BJ (cell line): Measurements from ENCODE around the gene AIFM2. TPM values are rescaled to one million over a fixed set of nuclear protein-coding genes. Genes with fewer than 3 reads are reported as not detected.
"Not testable (repeated sequence)": the region's sequence is repeated elsewhere in the genome, so short reads cannot be mapped to it uniquely, and the experiment has no call there.

Source experiments
- CTCF ChIA-PET: fragments of 350-600 bp; formaldehyde crosslinking; extraction: SDS; loops from one replicate; lab custom pipeline; 2021; ENCODE audit warnings: antibody characterized with exemption, inconsistent platforms; lab: Yijun Ruan, JAX
- POLR2A ChIA-PET: fragments of 300-600 bp; sonication (Branson Sonifier 250); formaldehyde crosslinking; extraction: SDS; loops from one replicate; lab custom pipeline; 2021; ENCODE audit warnings: antibody characterized with exemption; lab: Charles Lee
- DNase-seq: peaks from one replicate; pipeline ENCODE4 v3.0.0-alpha.2; 2011; ENCODE audit warnings: low read depth
- H3K27me3 ChIP-seq: 2 replicates; pipeline ENCODE4 v1.6.0; 2011; ENCODE audit warnings: low read length; ENCODE audit not compliant: control insufficient read depth, insufficient read depth
- H3K36me3 ChIP-seq: 2 replicates; pipeline ENCODE4 v1.5.1; 2011; ENCODE audit warnings: low read length; ENCODE audit not compliant: control insufficient read depth, insufficient read depth
- H3K4me3 ChIP-seq: 2 replicates; pipeline ENCODE4 v1.5.1; 2011; ENCODE audit warnings: low read depth, mild to moderate bottlenecking, control low read depth, low read length
- CTCF ChIP-seq: IDR thresholded peaks from 2 replicates; pipeline ENCODE4 v1.5.1; 2011; ENCODE audit warnings: low read depth, mild to moderate bottlenecking, control low read depth, inconsistent platforms, low read length, moderate library complexity; ENCODE audit not compliant: insufficient read depth
- polyA plus RNA-seq: library from polyadenylated mRNA; depleted of rRNA; stranded (reverse); fragments of >200 nt; gene quantifications from 2 replicates; pipeline ENCODE4 v1.2.3, GENCODE V29; 2011

AIFM2 gene
- polyA plus RNA-seq, 1 experiment: 18.4 TPM

DNA sequence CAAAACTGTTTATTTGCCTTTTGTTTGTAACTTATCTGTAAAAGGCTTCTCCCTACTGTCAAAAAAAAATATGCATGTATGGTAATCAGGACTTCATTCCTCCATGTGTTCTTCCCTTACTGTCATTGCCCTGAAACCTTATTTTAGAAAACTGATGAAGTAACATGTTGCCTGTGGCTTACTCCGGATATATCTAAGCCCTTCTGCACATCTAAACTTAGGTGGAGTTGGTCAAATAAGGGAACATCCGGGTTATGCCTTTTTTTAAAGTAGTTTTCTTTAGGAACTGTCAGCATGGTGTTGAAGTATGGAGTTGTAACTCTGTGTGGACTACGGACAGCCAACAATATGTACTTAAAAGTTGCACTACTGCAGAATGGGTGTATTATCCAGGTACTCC is 31.5 kb upstream of the AIFM2 start:
- DNase-seq: no peak
- CTCF ChIA-PET: no interaction called here
- POLR2A ChIA-PET: no interaction called here
- no peak for TF ChIP-seq CTCF
- H3K4me3 ChIP-seq: no peak overlapping the region
- peaks cover 7% of the 10 kb centered on the region for H3K36me3 ChIP-seq
- H3K27me3 ChIP-seq: no peaks in the 10 kb centered on the region

- no peak overlapping the region for H3K4me3 ChIP-seq
- DNase-seq: no peak
- ChIA-PET CTCF (interaction anchor here (0.6 to 1.1 kb wide), 2 partner anchors 12 to 201 kb away, joined by 3 read pairs; no protein-coding TSS in a partner anchor), POLR2A (no interaction called here)
- peaks cover 7% of the 10 kb centered on the region for H3K36me3 ChIP-seq
- no peak for TF ChIP-seq CTCF
- H3K27me3 ChIP-seq: no peaks in the 10 kb centered on the region
Measured at GRCh38 chr10:70163448-70163847, 30.8 kb upstream of the AIFM2 start.

DNA sequence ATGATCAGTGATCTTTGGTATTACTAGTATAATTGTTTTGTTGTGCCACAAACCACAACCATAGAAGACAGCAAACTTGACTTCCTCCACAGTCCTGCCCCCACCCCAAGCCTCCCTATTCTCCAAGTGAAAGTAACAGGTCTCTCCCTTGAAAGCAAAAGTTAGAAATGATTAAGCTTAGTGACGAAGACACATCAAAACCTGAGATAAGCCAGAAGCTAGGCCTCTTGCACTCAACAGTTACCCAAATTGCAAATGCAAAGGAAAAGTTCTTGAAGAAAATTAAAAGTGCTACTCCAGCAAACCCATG is 30.2 kb upstream of the AIFM2 start:
- Histone ChIP-seq H3K4me3 (no peak overlapping the region), H3K27me3 (no peaks in the 10 kb centered on the region), H3K36me3 (peaks cover 7% of the 10 kb centered on the region)
- ChIA-PET POLR2A (no interaction called here), CTCF (interaction anchor here (0.6 to 1.1 kb wide), 2 partner anchors 11 to 202 kb away, joined by 3 read pairs; no protein-coding TSS in a partner anchor)
- DNase-seq: no peak
- TF ChIP-seq CTCF: no peak

GRCh38 chr10:70162151-70162891 is 29.7 kb upstream of the AIFM2 start:
- CTCF ChIA-PET: interaction anchor here (1.1 to 2.4 kb wide), 2 partner anchors 16 to 202 kb away, joined by 3 to 9 read pairs; partner anchors contain the start of gene TYSND1
- POLR2A ChIA-PET: no interaction called here
- no peak for TF ChIP-seq CTCF
- Histone ChIP-seq H3K4me3 (no peak overlapping the region), H3K27me3 (no peaks in the 10 kb centered on the region), H3K36me3 (peaks cover 7% of the 10 kb centered on the region)
- no peak for DNase-seq

GRCh38 chr10:70160798-70161197 is 28.2 kb upstream of the AIFM2 start:
- Histone ChIP-seq H3K4me3 (no peak overlapping the region), H3K36me3 (peaks cover 14% of the 10 kb centered on the region), H3K27me3 (no peaks in the 10 kb centered on the region)
- ChIA-PET POLR2A (no interaction called here), CTCF (interaction anchor here (0.9 to 2.4 kb wide), 3 partner anchors 11 to 44 kb away, joined by 3 to 9 read pairs (median 3); partner anchors contain the start of gene TYSND1)
- TF ChIP-seq CTCF: no peak
- DNase-seq: no peak

DNA sequence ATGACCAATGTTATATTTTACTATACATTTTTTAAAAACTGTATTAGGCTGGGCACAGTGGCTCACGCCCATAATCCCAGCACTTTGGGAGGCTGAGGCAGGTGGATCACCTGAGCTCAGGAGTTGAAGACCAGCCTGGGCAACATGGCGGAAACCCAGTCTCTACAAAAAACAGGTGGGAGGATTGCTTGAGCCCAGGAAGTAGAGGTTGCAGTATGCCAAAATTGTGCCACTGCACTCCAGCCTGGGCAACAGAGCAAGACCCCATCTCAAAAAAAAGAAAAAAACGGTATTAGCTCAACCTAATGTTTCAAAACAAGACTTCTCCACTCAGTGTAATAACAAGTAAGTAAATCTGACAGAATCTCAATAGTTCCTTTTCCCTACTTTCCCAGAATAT is 26.7 kb upstream of the AIFM2 start:
- CTCF ChIA-PET: interaction anchor here (2.9 kb wide), 1 partner anchor 13 kb away, joined by 17 read pairs; the partner anchor contains the start of gene TYSND1
- H3K36me3 ChIP-seq: peaks cover 18% of the 10 kb centered on the region
- DNase-seq, H3K4me3 ChIP-seq, POLR2A ChIA-PET, H3K27me3 ChIP-seq: not testable (repeated sequence)
